Endothelial cell (in vitro differentiated cells): Measurements from ENCODE around the gene LEKR1. TPM values are rescaled to one million over a fixed set of nuclear protein-coding genes. Genes with fewer than 3 reads are reported as not detected.

Experiments used
- DNase-seq: peaks from one replicate; pipeline ENCODE4 v3.0.0; 2021; ENCODE audit warnings: low spot score
- H3K27ac Mint-ChIP-seq: one replicate; pipeline ENCODE4 v1.8.0; 2021; ENCODE audit warnings: mixed read lengths, inconsistent platforms; ENCODE audit not compliant: unreplicated experiment
- H3K27me3 Mint-ChIP-seq: one replicate; pipeline ENCODE4 v1.8.0; 2021; ENCODE audit warnings: mild to moderate bottlenecking, moderate library complexity, mixed read lengths, inconsistent platforms; ENCODE audit not compliant: unreplicated experiment
- H3K36me3 Mint-ChIP-seq: one replicate; pipeline ENCODE4 v1.8.0; 2021; ENCODE audit warnings: mild to moderate bottlenecking, low read depth, mixed read lengths, inconsistent platforms; ENCODE audit not compliant: unreplicated experiment
- H3K4me1 Mint-ChIP-seq: one replicate; pipeline ENCODE4 v1.8.0; 2021; ENCODE audit warnings: mild to moderate bottlenecking, mixed read lengths, inconsistent platforms; ENCODE audit not compliant: unreplicated experiment
- H3K4me3 Mint-ChIP-seq: one replicate; pipeline ENCODE4 v1.8.0; 2021; ENCODE audit warnings: mild to moderate bottlenecking, mixed read lengths, inconsistent platforms; ENCODE audit not compliant: unreplicated experiment
- H3K9me3 Mint-ChIP-seq: one replicate; pipeline ENCODE4 v1.8.0; 2021; ENCODE audit warnings: mixed read lengths, inconsistent platforms; ENCODE audit not compliant: unreplicated experiment
- total RNA-seq: library from RNA; stranded (reverse); fragmentation: NEBNext Ultra II Directional; extraction: Animal tissue kit (Norgen Biotek cat#: 25700); gene quantifications from one replicate; pipeline ENCODE4 v1.2.1, GENCODE V29; 2021; ENCODE audit not compliant: unreplicated experiment
- TF ChIP-seq, protein P1 (sequence below): fragments of 200-600 bp; sonication (generic); IDR thresholded peaks from one replicate; pipeline ENCODE4 v1.5.0; 2021; ENCODE audit warnings: antibody characterized with exemption; ENCODE audit not compliant: unreplicated experiment

LEKR1 gene
- total RNA-seq, 1 donor from 2014 or later = 0.18 TPM

DNA sequence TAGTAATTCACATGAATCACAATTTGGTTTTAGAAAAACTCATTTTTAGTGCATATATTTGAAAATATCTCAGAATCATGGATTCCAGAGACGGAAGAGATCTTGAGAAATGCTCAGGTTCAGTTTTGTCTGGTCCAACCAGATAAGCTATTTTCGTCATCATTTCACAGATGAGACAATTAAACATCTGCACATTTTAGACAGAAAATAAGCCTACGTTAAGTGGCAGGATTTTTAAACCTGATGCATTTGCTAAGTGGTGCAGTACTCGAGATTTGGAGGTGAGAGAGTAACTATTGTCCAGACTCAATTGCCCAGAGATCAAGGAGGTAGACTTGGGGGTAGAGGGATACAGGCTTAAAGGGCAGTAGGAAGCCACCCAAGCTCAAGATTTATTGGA lies 243.3 kb downstream of the LEKR1 start:
- no peak overlapping the region for H3K27ac Mint-ChIP-seq
- no peak overlapping the region for H3K4me3 Mint-ChIP-seq
- no peaks in the 10 kb centered on the region for H3K9me3 Mint-ChIP-seq
- no peak for DNase-seq
- TF ChIP-seq, protein P1, sequence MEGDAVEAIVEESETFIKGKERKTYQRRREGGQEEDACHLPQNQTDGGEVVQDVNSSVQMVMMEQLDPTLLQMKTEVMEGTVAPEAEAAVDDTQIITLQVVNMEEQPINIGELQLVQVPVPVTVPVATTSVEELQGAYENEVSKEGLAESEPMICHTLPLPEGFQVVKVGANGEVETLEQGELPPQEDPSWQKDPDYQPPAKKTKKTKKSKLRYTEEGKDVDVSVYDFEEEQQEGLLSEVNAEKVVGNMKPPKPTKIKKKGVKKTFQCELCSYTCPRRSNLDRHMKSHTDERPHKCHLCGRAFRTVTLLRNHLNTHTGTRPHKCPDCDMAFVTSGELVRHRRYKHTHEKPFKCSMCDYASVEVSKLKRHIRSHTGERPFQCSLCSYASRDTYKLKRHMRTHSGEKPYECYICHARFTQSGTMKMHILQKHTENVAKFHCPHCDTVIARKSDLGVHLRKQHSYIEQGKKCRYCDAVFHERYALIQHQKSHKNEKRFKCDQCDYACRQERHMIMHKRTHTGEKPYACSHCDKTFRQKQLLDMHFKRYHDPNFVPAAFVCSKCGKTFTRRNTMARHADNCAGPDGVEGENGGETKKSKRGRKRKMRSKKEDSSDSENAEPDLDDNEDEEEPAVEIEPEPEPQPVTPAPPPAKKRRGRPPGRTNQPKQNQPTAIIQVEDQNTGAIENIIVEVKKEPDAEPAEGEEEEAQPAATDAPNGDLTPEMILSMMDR = no peak
- no peaks in the 10 kb centered on the region for H3K36me3 Mint-ChIP-seq
- H3K27me3 Mint-ChIP-seq = peaks cover 1% of the 10 kb centered on the region
- no peaks in the 10 kb centered on the region for H3K4me1 Mint-ChIP-seq

DNA sequence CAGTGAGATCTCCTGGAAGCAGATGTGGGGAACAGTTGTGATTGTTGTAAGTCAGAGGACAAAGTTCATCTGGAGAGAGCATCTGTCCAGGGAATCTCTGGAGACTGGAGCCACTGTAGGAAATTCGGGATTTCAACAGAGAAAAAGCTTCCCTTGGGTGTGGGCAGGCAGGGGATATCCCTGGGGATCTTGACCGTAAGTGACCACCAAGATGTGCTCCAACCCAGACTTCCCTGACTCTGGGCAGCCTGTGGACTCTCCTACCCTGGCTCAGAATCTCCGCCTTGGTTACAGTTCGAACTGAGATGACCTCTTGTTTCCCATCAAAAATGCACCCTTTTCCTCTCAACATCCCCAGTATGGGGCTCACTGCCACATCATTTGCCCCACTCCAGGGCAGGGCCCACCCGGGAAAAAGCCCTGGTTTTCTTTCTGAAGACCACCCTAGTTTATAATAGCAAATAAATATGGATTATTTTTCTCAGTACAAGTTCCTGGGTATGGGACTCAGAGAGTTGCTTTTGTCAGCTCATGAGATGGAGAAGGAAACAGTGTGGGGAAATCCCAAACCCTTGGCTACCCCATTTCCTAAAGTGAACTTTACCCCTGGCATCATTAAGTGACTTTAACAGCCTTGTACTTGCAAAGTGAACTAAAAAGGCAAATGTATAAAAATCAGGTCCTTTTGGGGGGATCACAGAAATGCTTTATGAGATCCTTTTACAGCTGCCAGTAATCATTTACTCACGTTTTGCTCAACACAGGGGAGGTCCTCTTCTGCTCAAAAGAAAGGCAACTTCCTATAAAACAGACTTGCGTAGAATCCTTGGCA lies 243.9 kb downstream of the LEKR1 start:
- H3K4me3 Mint-ChIP-seq = no peak overlapping the region
- H3K27ac Mint-ChIP-seq = no peak overlapping the region
- H3K4me1 Mint-ChIP-seq = no peaks in the 10 kb centered on the region
- no peaks in the 10 kb centered on the region for H3K36me3 Mint-ChIP-seq
- no peaks in the 10 kb centered on the region for H3K9me3 Mint-ChIP-seq
- DNase-seq = no peak
- H3K27me3 Mint-ChIP-seq = peaks cover 1% of the 10 kb centered on the region
- TF ChIP-seq, protein P1 = no peak

DNA sequence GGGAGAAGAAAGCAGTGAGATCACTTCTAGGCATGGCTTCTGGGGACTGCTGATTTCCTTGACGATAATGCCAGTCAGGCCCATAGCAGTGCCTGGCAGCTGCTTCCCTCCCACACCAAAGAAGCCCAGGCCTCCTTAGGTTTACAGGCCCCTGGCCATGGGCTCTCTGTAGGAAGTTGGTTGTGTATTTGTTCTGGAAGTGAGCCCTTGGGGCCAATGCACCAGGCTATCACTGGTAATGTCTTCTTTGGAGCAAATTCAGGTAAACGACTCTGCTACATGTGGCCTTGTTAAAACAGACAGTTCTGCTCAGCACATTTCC lies 244.5 kb downstream of the LEKR1 start:
- H3K36me3 Mint-ChIP-seq = no peaks in the 10 kb centered on the region
- peaks cover under 1% of the 10 kb centered on the region for H3K27me3 Mint-ChIP-seq
- no peak overlapping the region for H3K4me3 Mint-ChIP-seq
- no peak for DNase-seq
- no peaks in the 10 kb centered on the region for H3K9me3 Mint-ChIP-seq
- H3K4me1 Mint-ChIP-seq = peaks cover 2% of the 10 kb centered on the region
- TF ChIP-seq, protein P1 = no peak
- H3K27ac Mint-ChIP-seq = no peak overlapping the region

DNA sequence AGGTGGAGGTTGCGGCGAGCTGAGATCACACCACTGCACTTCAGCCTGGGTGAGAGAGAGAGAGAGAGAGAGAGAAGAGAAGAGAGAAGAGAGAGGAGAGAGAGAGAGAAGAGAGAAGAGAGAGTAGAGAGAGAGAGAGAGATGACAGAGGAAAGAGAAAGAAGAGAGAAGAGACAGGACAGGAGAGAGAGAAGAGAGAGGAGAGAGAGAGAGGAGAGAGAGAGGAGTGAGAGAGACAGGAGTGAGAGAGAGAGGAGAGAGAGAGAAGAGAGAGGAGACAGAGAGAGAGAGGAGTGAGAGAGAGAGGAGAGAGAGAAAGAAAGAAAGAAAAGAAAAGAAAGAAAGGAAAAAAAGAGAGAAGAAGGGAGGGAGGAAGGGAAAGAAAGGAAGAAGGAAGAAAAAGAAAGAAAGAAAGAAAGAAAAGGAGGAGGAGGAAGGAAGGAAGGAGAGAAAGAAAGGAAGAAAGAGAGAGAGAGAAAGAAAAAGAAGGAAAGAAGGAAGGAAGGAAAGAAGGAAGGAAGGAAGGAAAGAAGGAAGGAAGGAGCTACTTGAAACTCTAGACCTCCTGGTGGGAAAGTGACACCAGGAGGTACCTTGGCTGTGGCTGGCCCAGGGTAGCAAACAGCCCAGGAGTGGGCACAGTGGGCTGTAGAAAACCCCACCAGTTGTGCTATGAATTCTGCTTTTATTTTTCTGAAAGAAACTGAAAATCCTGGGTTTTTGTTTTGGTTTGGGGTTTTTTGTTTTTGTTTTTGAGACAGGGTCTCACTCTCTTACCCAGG lies 245.8 kb downstream of the LEKR1 start:
- no peaks in the 10 kb centered on the region for H3K36me3 Mint-ChIP-seq
- TF ChIP-seq, protein P1 = no peak
- no peaks in the 10 kb centered on the region for H3K27me3 Mint-ChIP-seq
- no peak overlapping the region for H3K27ac Mint-ChIP-seq
- no peaks in the 10 kb centered on the region for H3K9me3 Mint-ChIP-seq
- DNase-seq = no peak
- peaks cover 5% of the 10 kb centered on the region for H3K4me1 Mint-ChIP-seq
- H3K4me3 Mint-ChIP-seq = no peak overlapping the region

DNA sequence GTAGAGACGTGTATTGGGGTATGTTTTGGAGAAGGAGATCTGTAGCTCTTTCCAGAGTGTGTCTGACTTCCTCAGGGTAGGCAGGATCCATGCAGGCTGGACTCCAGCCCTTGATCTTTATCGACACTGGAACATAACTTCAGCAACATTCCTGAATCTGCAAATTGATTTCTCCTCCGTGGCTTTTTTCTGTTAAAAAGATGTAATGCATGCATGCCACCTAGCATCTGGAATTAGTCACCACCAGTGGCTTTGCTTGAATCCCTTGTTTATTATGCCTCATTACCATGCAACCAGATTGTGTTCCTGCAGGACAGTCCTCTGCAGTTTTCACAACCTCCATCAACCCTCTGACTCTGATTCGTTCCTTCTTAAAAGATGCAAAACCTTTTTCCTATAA lies 247.7 kb downstream of the LEKR1 start:
- Mint-ChIP-seq H3K4me3 (no peak overlapping the region), H3K4me1 (peaks cover 5% of the 10 kb centered on the region), H3K9me3 (no peaks in the 10 kb centered on the region)

More for the DNA sequence above, 247.7 kb downstream of the LEKR1 start:
- Mint-ChIP-seq H3K27ac (no peak overlapping the region), H3K27me3 (no peaks in the 10 kb centered on the region), H3K36me3 (no peaks in the 10 kb centered on the region)
- TF ChIP-seq, protein P1 = no peak
- no peak for DNase-seq
